ENCODE results near the gene TBPL1. TPM values are rescaled to one million over a fixed set of nuclear protein-coding genes. Genes with fewer than 3 reads are reported as not detected.
A peak's percentile ranks its signal among the peaks of the same experiment; 100 is the strongest.

TBPL1 gene
- total RNA-seq, 1 experiment from 2014 or later = 63.3 TPM

DNA sequence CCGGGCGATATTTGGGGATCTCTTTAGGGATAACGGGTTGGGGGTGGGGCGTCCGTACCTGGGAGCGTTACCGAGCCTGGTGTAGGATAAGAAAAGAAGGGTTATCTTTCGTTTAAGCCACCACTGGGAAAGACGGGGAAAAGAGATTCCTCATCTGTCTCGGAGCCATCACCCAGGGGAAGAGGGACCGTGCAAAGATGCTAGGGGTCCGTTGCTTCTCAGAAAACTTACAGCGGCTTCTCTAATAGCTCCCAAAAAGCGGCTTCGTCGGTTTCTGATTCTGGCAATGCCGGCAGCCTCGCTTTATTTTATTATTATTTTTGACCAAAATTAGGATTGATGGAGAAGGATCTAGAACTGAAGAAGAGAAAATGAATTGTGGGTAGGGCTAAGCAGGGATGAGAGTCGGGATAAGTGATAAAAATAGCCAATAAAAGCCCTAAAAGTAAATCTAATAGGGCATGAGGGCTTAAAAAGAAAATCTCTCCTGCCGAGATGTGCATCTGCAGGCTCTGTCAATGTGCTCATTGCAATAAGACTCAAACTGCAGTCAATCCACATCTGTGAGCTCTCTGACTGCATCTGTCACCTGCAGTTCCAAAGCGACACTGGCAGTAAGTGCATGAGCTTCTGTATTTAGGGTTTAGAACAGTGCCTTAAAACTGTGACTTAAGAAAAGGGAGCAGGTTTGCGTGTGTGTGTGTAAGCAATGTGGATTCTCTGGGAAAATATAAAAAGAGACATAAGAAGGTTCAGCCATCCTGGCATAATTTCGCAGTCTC is 801 bp downstream of the TBPL1 start:
- DNase-seq (ENCODE audit: low read depth) = no peak

DNA sequence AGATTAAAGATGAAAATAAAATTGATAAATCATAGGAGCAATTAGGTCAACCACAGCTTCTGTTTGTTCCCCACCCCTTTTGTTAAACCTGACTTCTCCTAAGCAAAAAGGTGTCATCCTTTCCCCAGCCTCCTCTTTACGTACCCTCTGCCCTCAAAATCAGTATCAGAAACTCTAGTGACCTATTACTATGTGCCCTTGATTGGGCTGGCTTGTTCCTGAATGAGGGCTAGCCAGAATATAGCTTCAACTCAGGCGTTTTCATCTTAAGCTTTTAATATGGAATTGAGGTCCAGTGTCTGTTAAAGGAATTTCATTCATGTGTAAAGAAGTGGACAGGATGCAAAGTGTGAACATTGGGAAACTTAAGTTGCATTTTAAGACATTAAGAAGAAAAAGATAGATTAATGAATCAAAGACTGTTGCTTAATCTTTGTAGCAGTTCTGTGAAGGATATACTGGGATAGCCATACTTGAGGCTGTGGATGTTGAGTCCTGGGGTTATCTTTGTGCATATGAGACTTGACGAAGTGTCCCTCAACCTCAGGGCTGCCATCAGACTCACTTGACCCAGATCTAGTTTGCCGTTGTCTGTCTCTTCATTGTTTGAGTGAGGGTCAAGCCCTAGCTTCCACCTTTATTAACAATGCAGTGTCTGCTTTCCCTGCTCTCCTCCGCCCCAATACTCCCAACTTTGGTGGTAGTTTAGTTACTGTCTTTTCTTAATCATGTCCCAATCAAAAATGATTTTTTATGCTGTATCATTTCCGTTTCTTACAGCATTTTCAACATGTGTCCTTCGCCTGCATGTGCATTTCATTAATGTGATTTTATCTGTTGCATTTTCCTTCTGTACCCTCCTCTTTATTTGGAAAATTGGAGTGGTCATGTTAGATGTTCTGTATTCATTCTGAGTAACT is 1.9 kb downstream of the TBPL1 start:
- no peak for DNase-seq (ENCODE audit: low read depth)

DNA sequence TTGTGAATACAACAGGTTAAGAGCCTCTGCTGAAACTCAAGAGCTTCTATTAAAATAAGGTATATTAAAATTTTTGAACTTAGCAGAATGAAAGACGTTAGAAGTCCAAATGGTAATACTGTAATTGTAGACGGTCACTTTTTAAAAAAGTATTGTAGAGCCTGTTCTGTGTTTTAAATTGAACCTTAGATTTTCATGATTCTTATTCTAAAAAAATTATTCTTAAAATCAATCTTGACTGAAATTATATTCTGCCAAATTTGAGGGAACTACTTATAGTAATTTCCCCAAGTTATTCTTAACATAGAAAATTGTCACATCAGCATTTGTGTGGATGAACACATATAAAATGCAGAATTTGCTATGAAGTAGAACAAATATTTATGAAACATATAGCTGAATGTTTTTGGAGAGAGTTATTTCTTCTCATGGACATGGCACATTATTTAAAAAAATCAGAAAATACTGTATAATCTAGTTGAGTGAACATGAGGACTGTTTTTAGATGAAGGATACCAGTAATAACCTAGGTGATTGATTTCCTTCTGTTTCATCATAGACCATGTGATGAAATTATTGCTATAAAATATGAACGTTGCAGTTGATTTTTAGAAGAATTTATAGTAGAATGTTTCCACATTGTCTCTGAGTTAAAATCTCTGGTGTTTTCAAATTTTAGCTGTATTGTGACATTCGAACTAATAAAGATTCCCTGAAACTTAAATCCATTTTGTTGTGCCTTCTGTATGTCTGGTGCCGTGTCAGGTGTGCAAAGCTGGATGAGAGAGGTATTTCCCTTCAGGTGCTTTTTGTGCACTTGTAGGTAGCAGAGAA is 2.8 kb downstream of the TBPL1 start:
- no peak for DNase-seq (ENCODE audit: low read depth)

DNA sequence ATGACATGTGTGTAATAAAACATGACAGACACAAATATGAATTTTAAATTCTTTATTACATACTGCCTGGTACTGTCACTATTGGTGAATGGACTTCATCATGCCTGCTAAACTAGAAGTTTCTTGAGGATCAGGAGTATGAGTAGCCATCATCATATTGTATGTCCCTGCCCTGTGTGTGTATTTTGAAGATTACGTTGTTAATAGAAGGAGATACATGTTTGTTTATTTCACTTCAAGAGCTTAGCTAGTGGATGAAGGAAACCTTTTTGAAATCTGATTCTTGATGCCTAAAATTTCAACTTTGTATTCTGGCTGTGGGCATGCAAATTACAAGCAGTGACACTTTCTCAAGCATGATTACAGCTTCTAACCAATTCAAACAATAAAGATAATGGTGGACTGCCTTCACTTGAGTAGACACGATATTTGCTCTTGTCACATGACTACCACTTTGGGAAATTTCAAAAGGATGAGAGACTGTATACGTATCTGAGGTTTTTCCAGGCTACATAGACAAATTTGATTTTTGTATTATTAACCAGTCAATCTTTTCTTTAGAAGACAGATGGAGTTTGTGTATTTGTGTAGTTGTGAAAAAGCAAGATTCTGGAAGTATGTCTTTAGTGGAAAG is 3.5 kb downstream of the TBPL1 start:
- DNase-seq (ENCODE audit: low read depth) = no peak

DNA sequence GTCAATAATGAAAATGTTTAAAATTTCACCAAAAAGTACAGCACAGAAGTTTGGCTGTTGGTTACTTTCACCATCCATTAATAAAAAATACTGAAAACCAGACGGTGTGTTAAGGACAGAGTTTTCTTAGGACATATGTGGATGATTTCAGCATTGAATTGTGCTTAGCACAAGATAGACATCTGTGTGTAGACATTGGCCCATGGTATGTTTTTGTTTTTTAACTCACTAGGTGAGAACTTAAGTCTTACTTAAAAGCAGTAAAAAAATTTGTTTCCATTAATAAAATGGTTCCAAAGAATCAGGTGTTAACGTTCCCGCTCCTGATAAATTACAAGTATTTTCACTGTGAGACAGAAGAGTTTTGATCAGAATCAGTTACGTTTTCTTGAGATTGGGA is 4.2 kb downstream of the TBPL1 start:
- DNase-seq (ENCODE audit: low read depth) = no peak

DNA sequence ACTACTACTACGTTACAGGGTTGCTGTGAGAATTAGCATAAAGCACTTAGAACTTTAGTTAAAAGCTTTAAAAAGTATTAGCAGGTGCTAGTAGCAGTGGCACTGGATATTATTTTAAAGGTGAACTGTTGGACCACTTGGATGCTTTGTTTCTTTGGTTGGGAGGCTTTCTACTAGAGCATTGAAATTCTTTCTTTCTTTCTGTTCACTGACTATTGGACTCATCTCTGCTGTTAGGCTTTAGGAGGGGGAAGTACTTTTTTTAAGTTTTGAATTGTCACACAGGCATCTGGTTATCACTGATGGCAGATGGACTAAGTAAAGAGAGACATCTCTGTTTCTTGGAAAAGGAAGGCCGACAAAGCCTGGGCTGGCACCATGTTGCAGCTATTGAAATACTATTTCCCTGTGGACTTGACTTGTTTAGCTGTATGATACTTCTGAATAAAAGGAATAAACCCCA is 4.8 kb downstream of the TBPL1 start:
- no peak for DNase-seq (ENCODE audit: low read depth)

DNA sequence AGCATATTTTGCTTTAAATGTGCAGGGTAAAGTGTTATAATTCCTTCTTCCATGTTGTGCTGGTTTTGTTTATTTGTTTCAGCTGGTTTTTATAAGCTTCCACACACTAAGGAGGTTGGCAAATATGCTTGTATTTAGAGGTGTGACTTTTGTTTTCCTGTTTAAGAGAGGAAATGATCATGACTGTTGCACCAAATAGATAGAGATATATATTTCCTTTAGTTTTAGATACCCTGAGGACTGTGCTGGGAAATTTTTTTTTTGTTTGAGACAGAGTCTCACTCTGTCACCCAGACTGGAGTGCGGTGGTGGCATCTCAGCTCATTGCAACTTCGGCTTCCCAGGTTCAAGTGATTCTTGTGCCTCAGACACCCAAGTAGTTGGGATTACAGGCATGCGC is 5.8 kb downstream of the TBPL1 start:
- no peak for DNase-seq (ENCODE audit: low read depth)

DNA sequence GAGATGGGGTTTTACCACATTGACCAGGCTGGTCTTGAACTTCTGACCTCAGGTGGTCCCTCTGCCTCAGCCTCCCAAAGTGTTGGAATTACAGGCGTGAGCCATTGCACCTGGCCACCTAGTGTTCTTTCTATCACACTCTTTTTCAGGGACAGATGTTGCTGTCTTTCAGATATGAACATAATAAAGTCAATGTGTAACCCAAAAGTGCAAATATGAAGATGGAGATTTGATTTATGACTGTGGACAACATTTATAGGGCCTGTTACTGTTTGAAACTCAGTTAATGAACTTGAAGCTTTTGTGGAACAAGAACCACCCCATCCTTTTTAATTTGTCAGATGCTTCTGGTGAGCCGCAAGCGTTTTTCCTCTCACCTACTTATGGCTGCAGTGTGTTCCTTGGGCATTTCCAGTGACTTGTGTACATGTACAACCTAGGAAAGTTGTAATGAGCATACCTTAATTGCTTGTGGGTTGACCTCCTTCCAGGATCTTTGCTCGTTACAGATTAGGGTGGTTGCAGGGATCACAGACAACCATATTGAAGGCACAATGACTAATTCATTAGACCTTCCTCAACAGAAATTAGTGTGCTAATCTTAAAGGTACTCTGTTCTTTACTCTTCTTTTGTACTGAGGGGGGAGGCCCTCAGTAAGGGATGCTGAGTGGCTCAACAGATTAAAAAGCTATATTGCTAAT is 6.8 kb downstream of the TBPL1 start:
- no peak for DNase-seq (ENCODE audit: low read depth)

DNA sequence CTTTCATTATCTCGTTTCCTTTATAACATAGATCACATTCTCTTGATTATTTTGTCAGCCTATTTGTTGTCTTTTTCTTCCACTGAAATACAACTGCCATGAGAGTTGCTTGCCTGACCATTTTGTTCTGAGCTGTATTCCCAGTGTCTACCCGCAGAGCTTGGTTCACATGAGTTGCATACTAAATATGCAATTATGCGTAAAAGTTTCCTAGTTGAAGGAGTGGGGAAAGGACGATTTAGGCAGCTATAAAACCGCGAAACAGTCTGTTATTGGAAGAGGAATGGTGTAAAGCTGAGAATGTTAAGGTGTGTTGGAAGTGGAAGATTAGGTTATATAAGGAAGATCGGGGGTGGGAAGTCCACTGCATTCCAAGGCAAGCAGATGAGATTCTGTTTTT is 8.8 kb downstream of the TBPL1 start:
- no peak for DNase-seq (ENCODE audit: low read depth)

DNA sequence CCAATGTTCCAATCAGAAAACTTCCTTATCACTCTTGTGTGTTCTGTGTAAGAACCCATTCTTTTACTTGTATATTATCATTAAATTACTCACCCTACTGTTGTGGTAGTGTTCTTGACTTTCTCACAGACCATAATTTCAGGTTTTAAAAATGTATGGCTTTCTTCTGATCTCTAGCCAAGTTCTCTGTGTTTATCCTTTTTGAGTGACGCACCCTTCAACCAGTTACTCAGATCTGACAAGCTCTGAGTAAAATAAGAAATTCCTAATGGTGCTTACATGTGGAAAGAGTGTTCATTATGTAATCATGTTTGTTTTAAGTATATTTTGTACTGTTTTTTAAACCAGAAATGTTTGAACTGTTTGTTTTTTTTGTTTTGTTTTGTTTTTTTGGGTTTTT is 11.0 kb downstream of the TBPL1 start:
- DNase-seq (ENCODE audit: low read depth) = peak; percentile 87

DNA sequence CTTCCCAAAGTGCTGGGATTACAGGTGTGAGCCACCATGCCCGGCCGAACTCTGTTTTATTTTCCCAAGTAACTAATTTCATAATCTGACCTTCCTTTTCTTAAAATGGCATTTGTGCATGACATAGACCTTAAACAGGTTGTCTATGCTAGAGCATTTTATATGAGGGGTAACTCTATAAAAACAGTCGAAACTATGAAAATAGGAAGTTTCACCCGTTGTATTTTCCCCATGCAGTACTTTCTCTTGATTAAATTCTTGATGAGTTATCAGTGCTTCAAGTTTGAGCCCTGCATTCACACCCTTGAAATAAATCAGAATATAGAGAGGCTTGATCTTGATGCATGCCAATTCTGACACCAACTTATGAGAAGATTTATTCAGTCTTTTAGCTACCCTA is 11.7 kb downstream of the TBPL1 start:
- DNase-seq (ENCODE audit: low read depth) = no peak

DNA sequence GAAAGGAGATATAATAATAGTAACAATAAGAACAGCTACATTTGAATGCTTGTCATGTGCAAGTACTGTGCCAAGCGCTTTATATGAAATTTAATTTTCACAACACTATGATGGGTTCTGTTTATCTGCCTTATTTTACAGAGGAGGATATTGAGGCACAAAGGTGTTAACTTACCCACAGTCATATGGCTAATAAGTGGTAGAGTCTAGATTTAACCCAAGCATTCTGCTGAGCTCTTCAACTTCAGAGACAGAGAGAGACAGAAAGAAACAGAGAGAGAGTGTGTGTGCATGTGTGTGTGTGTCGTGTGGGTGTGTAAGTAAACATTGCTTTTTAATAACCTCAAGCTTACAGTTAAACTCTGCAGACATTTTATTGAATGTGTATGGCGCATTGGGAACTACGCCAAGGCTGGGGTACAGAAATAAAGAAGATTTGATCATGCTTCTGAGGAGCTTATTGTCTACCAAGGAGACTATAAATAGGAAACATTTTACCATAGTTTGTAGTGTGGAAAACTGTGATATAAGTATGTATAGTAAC is 12.9 kb downstream of the TBPL1 start:
- DNase-seq (ENCODE audit: low read depth) = no peak

DNA sequence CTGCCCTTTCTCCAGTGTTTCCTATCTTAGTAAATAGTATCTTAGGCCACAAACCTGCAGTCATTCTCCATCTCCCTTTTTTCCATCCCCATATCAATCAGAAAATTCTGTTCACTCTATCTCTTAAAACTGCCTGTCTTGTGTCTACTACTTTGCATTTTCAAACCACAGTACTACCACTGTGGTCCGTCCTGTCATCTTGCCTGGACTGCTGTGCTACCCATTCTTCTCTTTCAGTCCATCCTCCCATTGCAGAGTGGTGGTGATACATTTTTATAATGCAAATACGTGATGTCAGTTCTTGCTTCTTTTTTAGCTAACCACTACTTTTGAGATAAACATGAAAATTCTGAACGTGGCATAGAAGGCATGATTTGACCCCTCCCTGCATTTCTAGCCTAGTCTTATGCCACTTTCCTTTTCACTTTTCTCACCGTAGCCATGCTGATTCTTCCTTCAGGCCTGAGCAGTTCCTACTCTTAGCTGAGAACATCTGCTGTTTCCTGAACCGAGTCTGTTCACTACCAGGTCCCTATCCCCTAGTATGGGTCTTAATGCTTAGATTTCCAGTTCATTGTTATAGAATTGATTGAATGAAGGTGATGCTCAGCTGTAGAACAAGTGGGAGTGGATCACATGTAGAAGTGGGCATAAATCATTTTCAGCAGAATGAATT is 13.8 kb downstream of the TBPL1 start:
- no peak for DNase-seq (ENCODE audit: low read depth)

DNA sequence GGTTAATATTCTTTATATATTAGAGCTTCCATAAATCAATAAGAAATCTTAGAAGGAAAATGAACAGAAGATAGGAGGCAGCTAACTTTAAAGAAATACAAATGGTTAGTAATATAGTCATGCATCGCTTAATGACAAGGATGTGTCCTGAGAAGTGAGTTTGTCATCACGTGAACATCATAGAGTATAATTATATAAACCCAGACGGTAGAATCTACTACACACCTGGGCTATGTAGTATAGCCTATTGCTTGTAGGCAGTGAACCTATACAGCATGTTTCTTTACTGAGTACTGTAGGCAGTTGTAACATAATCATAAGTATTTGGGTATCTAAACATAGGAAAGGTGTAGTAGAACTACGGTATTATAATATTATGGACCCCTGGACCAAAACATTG is 14.3 kb downstream of the TBPL1 start:
- DNase-seq (ENCODE audit: low read depth) = no peak

DNA sequence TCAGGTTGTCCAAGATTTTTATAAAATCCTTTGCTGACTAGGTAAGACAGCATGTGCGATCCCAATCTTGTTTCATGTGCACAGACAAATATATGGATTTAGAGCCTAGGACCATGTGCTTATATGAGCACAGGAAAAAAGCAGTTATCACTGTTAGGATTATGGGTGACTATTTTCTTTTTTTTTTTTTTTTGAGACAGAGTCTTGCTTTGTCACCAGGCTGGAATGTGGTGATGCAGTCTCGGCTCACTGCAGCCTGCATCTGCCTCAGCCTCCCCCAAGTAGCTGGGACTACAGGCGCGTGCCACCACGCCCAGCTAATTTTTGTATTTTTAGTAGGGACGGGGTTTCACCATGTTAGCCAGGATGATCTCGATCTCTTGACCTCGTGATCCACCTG is 14.8 kb downstream of the TBPL1 start:
- DNase-seq (ENCODE audit: low read depth) = peak; percentile 89

DNA sequence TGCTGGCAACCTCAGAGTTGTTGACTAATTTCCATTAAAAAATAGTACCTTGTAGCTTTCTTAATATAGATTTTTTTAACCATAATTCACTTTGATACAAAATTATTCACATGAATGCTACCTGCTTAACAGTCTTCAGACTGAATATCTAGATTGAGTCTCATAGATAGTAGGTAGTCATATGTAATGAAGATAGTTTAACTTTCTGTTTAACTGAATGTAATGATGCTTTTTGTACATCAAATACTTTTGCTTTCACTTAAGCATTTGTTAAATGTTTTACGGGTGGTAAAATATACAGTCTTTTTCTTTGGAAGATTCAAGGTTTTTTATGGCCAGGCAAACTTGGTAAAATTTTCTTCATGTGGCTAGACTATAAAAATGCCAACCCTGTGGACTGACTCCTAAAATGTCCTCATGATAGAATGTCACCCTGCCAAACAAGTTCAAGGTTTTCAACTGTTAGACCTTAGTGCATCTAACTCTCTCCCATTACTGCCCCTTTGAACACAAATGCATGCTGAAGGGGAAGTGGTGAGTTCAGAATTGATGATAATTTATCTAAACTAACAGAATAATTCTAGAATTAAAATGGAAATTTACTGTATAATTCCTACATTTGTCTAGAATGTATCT is 16.4 kb downstream of the TBPL1 start:
- no peak for DNase-seq (ENCODE audit: low read depth)

DNA sequence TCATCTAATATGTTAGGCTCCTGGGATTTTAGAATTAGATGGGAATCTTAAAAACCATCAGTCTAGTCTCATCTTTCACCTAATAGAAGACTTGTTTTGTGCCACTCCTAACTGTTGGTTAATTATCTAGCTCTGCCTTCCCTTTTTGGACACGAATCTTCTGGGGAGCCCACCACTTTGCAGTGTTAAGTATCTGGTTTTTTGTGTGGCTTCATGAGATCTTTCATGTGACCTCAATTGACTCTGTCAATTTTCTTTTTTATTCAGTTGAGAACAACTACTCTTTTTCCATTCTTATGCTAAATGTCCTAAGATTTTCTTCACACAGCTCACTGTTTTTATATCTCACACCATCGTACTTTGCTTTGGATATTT is 16.9 kb downstream of the TBPL1 start:
- no peak for DNase-seq (ENCODE audit: low read depth)

DNA sequence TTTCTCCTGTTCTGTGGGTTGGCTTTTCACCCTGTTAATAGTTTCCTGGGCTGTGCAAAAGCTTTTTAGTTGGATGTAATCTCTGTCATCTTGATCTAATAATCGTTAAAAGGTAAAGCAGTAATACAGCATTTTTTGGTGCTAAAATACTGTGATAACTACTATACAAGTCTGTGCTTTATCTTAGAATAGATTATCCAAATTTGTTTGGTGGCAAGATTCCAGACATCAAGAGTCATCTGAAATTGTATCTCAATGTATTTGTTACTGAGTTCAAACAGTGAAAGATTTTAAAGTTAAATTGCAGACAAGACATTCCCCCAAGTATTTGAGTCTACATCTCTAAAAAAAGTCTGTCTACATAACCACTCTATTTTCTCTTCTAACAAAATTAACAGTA is 18.8 kb downstream of the TBPL1 start:
- DNase-seq (ENCODE audit: low read depth) = no peak

DNA sequence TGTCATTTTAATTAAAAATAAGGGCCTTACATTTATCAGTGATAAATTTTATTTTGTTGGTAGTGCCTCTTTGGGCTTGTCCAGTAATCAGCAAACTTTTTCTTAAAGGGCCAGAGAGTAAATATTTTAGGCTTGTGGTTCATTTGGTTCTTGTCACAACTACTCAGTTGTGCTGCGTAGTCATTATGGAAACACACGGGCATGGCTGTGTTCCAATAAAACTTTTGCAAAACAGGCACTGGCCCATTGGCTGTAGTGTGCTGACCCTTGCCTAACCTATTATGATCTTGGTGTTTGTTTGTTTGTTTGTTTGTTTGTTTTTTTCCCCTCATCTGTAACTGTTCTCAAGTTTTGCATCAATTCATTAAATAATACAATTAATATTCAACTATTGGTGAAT is 19.4 kb downstream of the TBPL1 start:
- DNase-seq (ENCODE audit: low read depth) = no peak

Data from HT1080 (cell line).